PC-9 (cell line): ENCODE data around the gene MAP3K4. TPM values are rescaled to one million over a fixed set of nuclear protein-coding genes. Genes with fewer than 3 reads are reported as not detected.
A peak's percentile ranks its signal among the peaks of the same experiment; 100 is the strongest.

Source experiments
- BruUV-seq: library from RNA; stranded (reverse); fragments of 400-500 nt; replicated peaks from 2 replicates; lab custom pipeline; 2021; lab: Mats Ljungman, UMichigan
- CTCF ChIA-PET: fragments of 300-600 bp; sonication (Branson Sonifier 250); formaldehyde crosslinking; loops from one replicate; lab custom pipeline; 2022; ENCODE audit warnings: antibody characterized with exemption; lab: Charles Lee
- POLR2A ChIA-PET: fragments of 300-600 bp; sonication (Branson Sonifier 250); formaldehyde crosslinking; loops from one replicate; lab custom pipeline; 2022; ENCODE audit warnings: antibody characterized with exemption; ENCODE audit not compliant: unreplicated experiment; lab: Charles Lee
- DNase-seq, 2 experiments: peaks; one replicate each; pipeline versions ENCODE4 v3.0.0 to v3.0.0-alpha.2; 2015 to 2022; ENCODE audit warnings: mixed read lengths in 1 of 2
- H2AFZ ChIP-seq: fragments of 200-600 bp; sonication (generic); 2 replicates; pipeline ENCODE4 v1.8.1; 2017; ENCODE audit warnings: antibody characterized with exemption
- H3F3A ChIP-seq: fragments of 200-600 bp; sonication (generic); 2 replicates; pipeline ENCODE4 v1.8.1; 2017; ENCODE audit warnings: antibody characterized with exemption, mild to moderate bottlenecking, low read depth; ENCODE audit not compliant: insufficient read depth
- H3K27ac ChIP-seq: fragments of 200-600 bp; sonication (generic); 2 replicates; pipeline ENCODE4 v1.6.1; 2016; ENCODE audit warnings: mixed run types
- H3K27me3 ChIP-seq: fragments of 200-600 bp; sonication (generic); 2 replicates; pipeline ENCODE4 v1.6.1; 2016; ENCODE audit warnings: low read depth, mixed run types; ENCODE audit not compliant: insufficient read depth
- H3K36me3 ChIP-seq: fragments of 200-600 bp; sonication (generic); 2 replicates; pipeline ENCODE4 v1.6.1; 2016; ENCODE audit warnings: low read depth, mixed run types
- H3K4me1 ChIP-seq: fragments of 200-600 bp; sonication (generic); replicated peaks from 2 replicates; pipeline ENCODE4 v1.6.1; 2016; ENCODE audit warnings: mixed run types; ENCODE audit not compliant: insufficient read depth
- H3K4me2 ChIP-seq: fragments of 200-600 bp; sonication (generic); 2 replicates; pipeline ENCODE4 v1.6.1; 2017; ENCODE audit warnings: mixed run types
- H3K4me3 ChIP-seq: fragments of 200-600 bp; sonication (generic); 2 replicates; pipeline ENCODE4 v1.6.1; 2016; ENCODE audit warnings: mixed run types
- H3K79me2 ChIP-seq: fragments of 200-600 bp; sonication (generic); 2 replicates; pipeline ENCODE4 v1.6.1; 2017; ENCODE audit warnings: low read depth, mixed run types
- H3K9me2 ChIP-seq: fragments of 200-600 bp; sonication (generic); 2 replicates; pipeline ENCODE4 v1.8.1; 2017; ENCODE audit warnings: mild to moderate bottlenecking; ENCODE audit not compliant: insufficient read depth
- H3K9me3 ChIP-seq: fragments of 200-600 bp; sonication (generic); 2 replicates; pipeline ENCODE4 v1.8.1; 2016; ENCODE audit warnings: low read depth; ENCODE audit not compliant: insufficient read depth
- H4K20me1 ChIP-seq: fragments of 200-600 bp; sonication (generic); 2 replicates; pipeline ENCODE4 v1.8.1; 2017; ENCODE audit not compliant: insufficient read depth
- CTCF ChIP-seq: fragments of 200-600 bp; sonication (generic); conservative IDR thresholded peaks from 2 replicates; pipeline ENCODE4 v1.6.1; 2017; ENCODE audit warnings: mixed run types, antibody characterized with exemption, mild to moderate bottlenecking, moderate library complexity
- EZH2 ChIP-seq: fragments of 200-600 bp; sonication (generic); IDR thresholded peaks from 2 replicates; pipeline ENCODE4 v1.8.0; 2017; ENCODE audit warnings: antibody characterized with exemption, low read depth
- intact Hi-C: fragments of 100-400 bp; cut with micrococcal nuclease; formaldehyde crosslinking; loops from one replicate; pipeline ENCODE4 v1.10.0; 2022; ENCODE audit not compliant: unreplicated experiment
- total RNA-seq: library from RNA; stranded (reverse); gene quantifications from 2 replicates; pipeline ENCODE4 v1.2.3, GENCODE V29; 2021

The MAP3K4 gene
- total RNA-seq, 1 experiment from 2014 or later: 13.0 TPM

GRCh38 chr6:161037873-161038228, 46.3 kb downstream of the MAP3K4 start:
- Histone ChIP-seq H3K4me3 (no peak overlapping the region), H3F3A (peaks cover 17% of the 10 kb centered on the region), H3K9me2 (no peaks in the 10 kb centered on the region), H3K27me3 (no peaks in the 10 kb centered on the region), H2AFZ (no peak overlapping the region), H3K9me3 (no peaks in the 10 kb centered on the region), H3K79me2 (no peaks in the 10 kb centered on the region), H3K36me3 (peaks cover 4% of the 10 kb centered on the region; the same call in 1 of the 2 replicates), H3K4me1 (peaks cover 23% of the 10 kb centered on the region), H3K4me2 (peak overlapping the region; percentile 23; the same call in 1 of the 2 replicates), H3K27ac (peak overlapping the region; percentile 80), H4K20me1 (no peaks in the 10 kb centered on the region)
- no TSS peak for BruUV-seq
- ChIA-PET POLR2A (no interaction called here), CTCF (no interaction called here)
- TF ChIP-seq CTCF (no peak), EZH2 (no peak)
- DNase-seq: no peak
- intact Hi-C loops: no loop called here

GRCh38 chr6:161038229-161039031, 46.9 kb downstream of the MAP3K4 start:
- Histone ChIP-seq H3K4me2 (peak overlapping the region; percentile 23; the same call in 1 of the 2 replicates), H3K9me2 (no peaks in the 10 kb centered on the region), H3F3A (peaks cover 17% of the 10 kb centered on the region), H3K4me1 (peaks cover 23% of the 10 kb centered on the region), H2AFZ (no peak overlapping the region), H3K27me3 (no peaks in the 10 kb centered on the region), H3K79me2 (no peaks in the 10 kb centered on the region), H3K9me3 (no peaks in the 10 kb centered on the region), H4K20me1 (no peaks in the 10 kb centered on the region), H3K27ac (peak overlapping the region; percentile 80), H3K4me3 (no peak overlapping the region), H3K36me3 (peaks cover 4% of the 10 kb centered on the region; the same call in 1 of the 2 replicates)
- TF ChIP-seq CTCF: no peak
- no peak for TF ChIP-seq EZH2
- CTCF ChIA-PET: no interaction called here
- intact Hi-C loops: no loop called here
- no TSS peak for BruUV-seq
- POLR2A ChIA-PET: no interaction called here
- DNase-seq: peak in 1 of 2 experiments; percentile 83

GRCh38 chr6:161041274-161041673, 49.7 kb downstream of the MAP3K4 start:
- intact Hi-C loops: no loop called here
- no TSS peak for BruUV-seq
- POLR2A ChIA-PET: no interaction called here

More at GRCh38 chr6:161041274-161041673, 49.7 kb downstream of the MAP3K4 start:
- Histone ChIP-seq H3K27ac (no peak overlapping the region), H3K4me1 (peaks cover 23% of the 10 kb centered on the region), H3K9me3 (no peaks in the 10 kb centered on the region), H4K20me1 (no peaks in the 10 kb centered on the region), H3K36me3 (no peaks in the 10 kb centered on the region), H3K27me3 (no peaks in the 10 kb centered on the region), H3K79me2 (no peaks in the 10 kb centered on the region), H3F3A (peaks cover 17% of the 10 kb centered on the region), H3K9me2 (no peaks in the 10 kb centered on the region), H3K4me2 (no peak overlapping the region), H3K4me3 (no peak overlapping the region), H2AFZ (no peak overlapping the region)
- CTCF ChIA-PET: no interaction called here
- DNase-seq: no peak
- TF ChIP-seq EZH2: no peak
- TF ChIP-seq CTCF: no peak
